HepG2 (cell line): ENCODE data around the gene GIPC1. TPM values are rescaled to one million over a fixed set of nuclear protein-coding genes. Genes with fewer than 3 reads are reported as not detected.

Experiments used
- CC2D1A ChIP-seq: sonication (generic); formaldehyde crosslinking; IDR thresholded peaks from 2 replicates; pipeline ENCODE4 v1.8.1; 2023; ENCODE audit warnings: mild to moderate bottlenecking, missing genetic modification reagents
- EED ChIP-seq: sonication (generic); formaldehyde crosslinking; IDR thresholded peaks from 2 replicates; pipeline ENCODE4 v1.5.0; 2020; ENCODE audit warnings: mild to moderate bottlenecking, missing genetic modification reagents
- FOXO1 ChIP-seq: sonication (generic); formaldehyde crosslinking; IDR thresholded peaks from 2 replicates; pipeline ENCODE4 v1.4.0; 2020; ENCODE audit warnings: missing genetic modification reagents
- GLMP ChIP-seq: sonication (generic); formaldehyde crosslinking; IDR thresholded peaks from 2 replicates; pipeline ENCODE4 v1.9.0; 2021; ENCODE audit warnings: missing genetic modification reagents, mild to moderate bottlenecking, borderline replicate concordance
- GPN1 ChIP-seq: sonication (generic); formaldehyde crosslinking; IDR thresholded peaks from 2 replicates; pipeline ENCODE4 v1.5.1; 2020; ENCODE audit warnings: missing genetic modification reagents, borderline replicate concordance
- KDM6A ChIP-seq: IDR thresholded peaks from 2 replicates; pipeline ENCODE4 v1.6.1; 2016; ENCODE audit warnings: low read depth
- MAF1 ChIP-seq: sonication (generic); formaldehyde crosslinking; IDR thresholded peaks from 2 replicates; pipeline ENCODE4 v1.5.0; 2020; ENCODE audit warnings: missing genetic modification reagents, borderline replicate concordance
- MED13 ChIP-seq: sonication (generic); formaldehyde crosslinking; IDR thresholded peaks from 2 replicates; pipeline ENCODE4 v1.5.0; 2020; ENCODE audit warnings: missing genetic modification reagents
- MEIS2 ChIP-seq: sonication (generic); formaldehyde crosslinking; IDR thresholded peaks from 2 replicates; pipeline ENCODE4 v1.9.0; 2021; ENCODE audit warnings: mild to moderate bottlenecking, missing genetic modification reagents
- MLXIP ChIP-seq: sonication (generic); formaldehyde crosslinking; IDR thresholded peaks from 2 replicates; pipeline ENCODE4 v1.9.0; 2021; ENCODE audit warnings: missing genetic modification reagents, borderline replicate concordance
- MXD3 ChIP-seq: IDR thresholded peaks from 2 replicates; pipeline ENCODE4 v1.6.1; 2016; ENCODE audit warnings: mild to moderate bottlenecking, missing biosample characterization, missing genetic modification reagents
- NFRKB ChIP-seq: fragments of 450-650 bp; IDR thresholded peaks from 2 replicates; pipeline ENCODE4 v1.6.1; 2017
- PAX8 ChIP-seq: sonication (generic); formaldehyde crosslinking; IDR thresholded peaks from 2 replicates; pipeline ENCODE4 v1.8.0; 2022; ENCODE audit warnings: mild to moderate bottlenecking, missing genetic modification reagents, borderline replicate concordance
- SOX13 ChIP-seq, 3 experiments: fragments of 450-650 bp in 1 of 3; sonication (generic) in 1 of 3; formaldehyde crosslinking in 1 of 3; IDR thresholded peaks in 2 of 3; conservative IDR thresholded peaks in 1 of 3; 2 replicates each; pipeline versions ENCODE4 v1.5.0 to v1.6.1; 2016 to 2020; ENCODE audit warnings: antibody characterized with exemption in 1 of 3, mild to moderate bottlenecking in 1 of 3, missing compliant biosample characterization in 1 of 3, missing genetic modification reagents in 1 of 3, moderate library complexity in 1 of 3
- STAT5B ChIP-seq: sonication (generic); formaldehyde crosslinking; IDR thresholded peaks from 2 replicates; pipeline ENCODE4 v1.4.0; 2020; ENCODE audit warnings: missing genetic modification reagents
- TCF7 ChIP-seq: sonication (generic); IDR thresholded peaks from 2 replicates; pipeline ENCODE4 v1.6.1; 2016; ENCODE audit warnings: antibody characterized with exemption, low read depth
- ZBTB1 ChIP-seq: sonication (generic); formaldehyde crosslinking; IDR thresholded peaks from 2 replicates; pipeline ENCODE4 v1.4.0; 2020; ENCODE audit warnings: missing genetic modification reagents, borderline replicate concordance
- ZBTB43 ChIP-seq: sonication (generic); formaldehyde crosslinking; conservative IDR thresholded peaks from 2 replicates; pipeline ENCODE4 v1.4.0; 2020; ENCODE audit warnings: missing genetic modification reagents
- ZFX ChIP-seq: sonication (generic); formaldehyde crosslinking; IDR thresholded peaks from 2 replicates; pipeline ENCODE4 v1.4.0; 2020; ENCODE audit warnings: mild to moderate bottlenecking, low read depth, missing genetic modification reagents, moderate library complexity
- ZNF354B ChIP-seq: sonication (generic); formaldehyde crosslinking; IDR thresholded peaks from 2 replicates; pipeline ENCODE4 v1.8.0; 2022; ENCODE audit warnings: mild to moderate bottlenecking, missing genetic modification reagents
- ZNF513 ChIP-seq: sonication (generic); formaldehyde crosslinking; conservative IDR thresholded peaks from 2 replicates; pipeline ENCODE4 v1.5.0; 2020; ENCODE audit warnings: missing genetic modification reagents
- ZNF737 ChIP-seq: sonication (generic); formaldehyde crosslinking; IDR thresholded peaks from 2 replicates; pipeline ENCODE4 v1.5.0; 2020; ENCODE audit warnings: missing genetic modification reagents, mild to moderate bottlenecking, borderline replicate concordance
- ZSCAN25 ChIP-seq: sonication (generic); formaldehyde crosslinking; IDR thresholded peaks from 2 replicates; pipeline ENCODE4 v1.8.0; 2022; ENCODE audit warnings: mild to moderate bottlenecking, missing genetic modification reagents
- polyA plus RNA-seq, 8 experiments: library from polyadenylated mRNA; depleted of rRNA in 3 of 8; stranded (reverse) in 7 of 8; unstranded in 1 of 8; fragments of >200 nt; fragmentation: Illumina TruSeq in 4 of 8; extraction: Trizol in 4 of 8; gene quantifications; 2 replicates each; pipeline versions ENCODE4 v1.2.1 to v1.2.3, GENCODE V29; 2011 to 2016; ENCODE audit warnings: low read depth in 4 of 8, missing spikeins in 1 of 8, mixed read lengths in 1 of 8; ENCODE audit not compliant: insufficient read depth in 1 of 8
- total RNA-seq, 5 experiments: library from RNA; depleted of rRNA; stranded (reverse); fragments of >200 nt; fragmentation: Illumina TruSeq; extraction: Trizol; gene quantifications; 2 replicates each; pipeline ENCODE4 v1.2.3, GENCODE V29; 2016; ENCODE audit warnings: low read depth in 1 of 5

Gene GIPC1
- total and polyA plus RNA-seq, 2 of the 13 experiments (the other 11 are each of a cell fraction or from before 2014, with no cell fraction given): 27.1 to 48.1 TPM

- TF ChIP-seq KDM6A (CRISPR knock-in tag) (no peak), FOXO1 (CRISPR knock-in tag) (no peak), ZNF354B (CRISPR knock-in tag) (no peak), ZNF513 (CRISPR knock-in tag) (no peak), MED13 (no peak), MAF1 (CRISPR knock-in tag) (no peak), GPN1 (CRISPR knock-in tag) (no peak), MEIS2 (no peak), MXD3 (CRISPR knock-in tag) (no peak), MLXIP (CRISPR knock-in tag) (no peak), EED (CRISPR knock-in tag) (no peak), ZBTB1 (CRISPR knock-in tag) (no peak), STAT5B (CRISPR knock-in tag) (no peak), CC2D1A (CRISPR knock-in tag) (no peak), NFRKB (no peak), ZFX (CRISPR knock-in tag) (0 out of 2 replicates have a peak, but pooled peaks have one; percentile 14), TCF7 (no peak), ZSCAN25 (CRISPR knock-in tag) (no peak), PAX8 (CRISPR knock-in tag) (no peak), ZNF737 (CRISPR knock-in tag) (no peak), GLMP (no peak), ZBTB43 (CRISPR knock-in tag) (no peak), SOX13 (IDR thresholded peaks at IDR 0.05) (no peak), SOX13 (CRISPR knock-in tag; conservative IDR thresholded peaks at IDR 0.05 in 1 of 2, IDR thresholded peaks at IDR 0.05 in 1 of 2) (no peak)
These were observed 20.5 kb downstream of the GIPC1 start, which contains the start of gene PTGER1 (continued) for GRCh38 chr19:14475251-14476073.
